ENCODE data around the gene KRT80. TPM values are rescaled to one million over a fixed set of nuclear protein-coding genes. Genes with fewer than 3 reads are reported as not detected.

Gene KRT80
- polyA plus RNA-seq, 1 donor, result 5.6 TPM

GRCh38 chr12:52127683-52128450 lies 63.9 kb downstream of the KRT80 start:
- no peak for DNase-seq

DNA sequence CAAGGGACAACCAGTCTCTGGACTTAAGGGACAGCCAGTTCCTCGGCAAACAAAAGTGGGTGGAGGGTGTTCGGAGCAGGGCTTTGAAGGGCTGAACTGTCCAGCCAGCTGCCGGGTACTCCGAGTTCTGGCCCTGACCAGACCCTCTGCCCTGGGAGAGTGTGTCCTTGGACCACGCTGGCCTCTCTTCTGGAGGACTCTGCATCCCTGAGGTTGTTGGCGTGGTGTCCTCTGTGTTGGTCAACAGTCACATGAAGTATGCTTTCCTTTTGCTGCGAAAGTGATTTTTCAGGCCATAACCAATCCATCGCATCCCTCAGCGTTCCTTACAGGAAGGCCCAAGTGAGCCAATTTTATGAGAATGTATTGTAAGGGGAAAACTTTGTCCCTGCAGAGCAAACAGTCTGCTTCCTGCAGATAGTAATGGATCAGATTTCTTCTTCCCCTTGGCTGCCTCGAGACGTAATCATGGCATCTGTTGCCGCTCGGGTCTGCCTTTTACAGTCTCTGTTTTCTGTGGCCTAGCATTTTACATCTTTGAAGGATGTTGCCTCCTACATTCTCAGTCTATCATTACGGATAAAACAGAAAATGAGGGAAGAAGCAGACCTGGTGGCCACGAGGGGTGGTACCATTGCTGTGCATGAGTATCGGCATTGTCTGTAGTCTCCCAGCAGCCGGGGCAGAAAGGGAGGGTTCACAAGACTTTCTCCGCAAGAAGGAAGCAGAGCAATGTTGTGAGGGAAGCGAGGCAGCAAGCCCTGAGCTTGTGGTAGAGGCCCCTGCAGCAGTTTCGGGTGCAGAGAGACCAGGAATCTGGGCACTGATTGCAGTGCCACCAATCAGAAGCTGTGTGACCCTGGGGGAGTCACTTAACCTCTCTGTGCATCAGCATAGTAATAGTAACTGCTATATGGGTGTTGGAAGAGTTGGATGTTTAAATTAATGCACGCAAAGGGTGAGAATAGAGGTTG lies 64.9 kb downstream of the KRT80 start:
- DNase-seq, result no peak

DNA sequence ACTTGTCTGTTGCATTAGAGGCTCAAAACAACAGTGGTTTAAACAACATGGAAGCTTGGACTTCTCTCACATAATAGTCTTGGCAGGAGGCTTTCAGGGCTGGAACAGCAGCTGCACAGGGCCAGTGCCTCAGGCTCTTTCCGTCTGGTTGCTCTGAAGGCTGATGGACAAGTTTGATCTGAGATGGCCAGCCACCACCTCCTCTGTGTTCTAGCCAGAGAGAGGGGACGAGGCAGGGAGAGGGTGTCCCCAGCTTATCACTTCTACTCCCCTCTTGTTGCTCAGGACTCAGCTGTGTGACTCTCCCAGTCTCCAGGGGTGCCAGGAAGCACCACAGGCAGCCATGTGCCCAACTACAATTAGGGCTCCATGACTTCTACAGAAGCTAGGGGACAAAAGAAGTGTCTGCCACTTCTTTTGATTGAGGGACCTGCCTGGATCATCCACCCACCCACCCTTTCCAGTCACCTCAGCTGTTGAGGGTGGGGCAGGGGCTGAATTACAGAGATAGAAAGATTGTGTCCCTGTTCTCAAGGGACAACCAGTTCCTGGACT lies 65.7 kb downstream of the KRT80 start:
- DNase-seq, result no peak

GRCh38 chr12:52125476-52125900 lies 66.3 kb downstream of the KRT80 start:
- DNase-seq, result no peak

GRCh38 chr12:52123487-52124186 lies 68.2 kb downstream of the KRT80 start:
- no peak for DNase-seq

- DNase-seq, result no peak
These were observed 68.9 kb downstream of the KRT80 start for GRCh38 chr12:52122904-52123303.

GRCh38 chr12:52122540-52122871 lies 69.3 kb downstream of the KRT80 start:
- no peak for DNase-seq

GRCh38 chr12:52121824-52122539 lies 69.8 kb downstream of the KRT80 start:
- DNase-seq, result peak; percentile 36

GRCh38 chr12:52120951-52121823 lies 70.6 kb downstream of the KRT80 start:
- DNase-seq, result no peak

GRCh38 chr12:52119398-52120254 lies 72.2 kb downstream of the KRT80 start:
- DNase-seq, result no peak

Other genes starting within 250 kb of the KRT80 start
- gene ACVR1B, start 240.3 kb downstream of the KRT80 start, polyA plus RNA-seq (ENCODE audit: insufficient read length), result 19.9 TPM
- gene TAMALIN, start 185.1 kb downstream of the KRT80 start, polyA plus RNA-seq (ENCODE audit: insufficient read length), result 20.7 TPM
- gene NR4A1, start 140.6 kb downstream of the KRT80 start, polyA plus RNA-seq (ENCODE audit: insufficient read length), result 32.8 TPM
- 22.0 TPM for gene ATG101, start 122.0 kb downstream of the KRT80 start, polyA plus RNA-seq (ENCODE audit: insufficient read length)
- not detected for gene SMIM41, start 112.3 kb downstream of the KRT80 start, polyA plus RNA-seq (ENCODE audit: insufficient read length)
- 1.9 TPM for gene KRT7, start 41.2 kb upstream of the KRT80 start, polyA plus RNA-seq (ENCODE audit: insufficient read length)
- 0.19 TPM for gene KRT86, start 82.6 kb upstream of the KRT80 start, polyA plus RNA-seq (ENCODE audit: insufficient read length)
- gene KRT81, start 99.5 kb upstream of the KRT80 start, polyA plus RNA-seq (ENCODE audit: insufficient read length), result 0.14 TPM
- not detected for gene KRT83, start 129.4 kb upstream of the KRT80 start, polyA plus RNA-seq (ENCODE audit: insufficient read length)
- not detected for gene KRT85, start 175.5 kb upstream of the KRT80 start, polyA plus RNA-seq (ENCODE audit: insufficient read length)
- not detected for gene KRT84, start 193.6 kb upstream of the KRT80 start, polyA plus RNA-seq (ENCODE audit: insufficient read length)
- not detected for gene KRT82, start 214.3 kb upstream of the KRT80 start, polyA plus RNA-seq (ENCODE audit: insufficient read length)
- gene KRT75, start 242.4 kb upstream of the KRT80 start, polyA plus RNA-seq (ENCODE audit: insufficient read length), result not detected

Data from hindlimb muscle (tissue), 1 donor.